Measurements from ENCODE around the gene KRT84. TPM values are rescaled to one million over a fixed set of nuclear protein-coding genes. Genes with fewer than 3 reads are reported as not detected.

Gene KRT84
- total RNA-seq, 2 experiments from 2014 or later, result not detected

GRCh38 chr12:52399756-52400155, 14.3 kb upstream of the KRT84 start:
- ChIA-PET POLR2A (no interaction called here), CTCF (ENCODE audit: unreplicated experiment) (no interaction called here)
- H3K9me3 ChIP-seq (ENCODE audit: low read length), result no peaks in the 10 kb centered on the region
- H3K36me3 ChIP-seq (ENCODE audit: insufficient read depth, low read length), result no peaks in the 10 kb centered on the region
- no peaks in the 10 kb centered on the region for H3K9me2 ChIP-seq (ENCODE audit: insufficient read depth, low read length)
- no peak for TF ChIP-seq CTCF (conservative IDR thresholded peaks at IDR 0.05; ENCODE audit: low read length)
- no peak for TF ChIP-seq EZH2phosphoT487 (IDR thresholded peaks at IDR 0.05; ENCODE audit: borderline replicate concordance, low read depth, low read length)
- BruUV-seq (replicated peaks), result no TSS peak
- no peak for DNase-seq (ENCODE audit: low spot score)
- no peaks in the 10 kb centered on the region for H3K4me1 ChIP-seq (ENCODE audit: insufficient read depth, low read length, poor library complexity, severe bottlenecking)
- no peak overlapping the region for H2AFZ ChIP-seq (ENCODE audit: low read length)
- H4K20me1 ChIP-seq (ENCODE audit: insufficient read depth, low read length), result no peaks in the 10 kb centered on the region
- no peaks in the 10 kb centered on the region for H3K79me2 ChIP-seq (ENCODE audit: insufficient read depth, low read depth, low read length)
- H3K27ac ChIP-seq (ENCODE audit: low read depth, low read length, poor library complexity, severe bottlenecking), result no peak overlapping the region
- intact Hi-C loops (cut with micrococcal nuclease; ENCODE audit: unreplicated experiment), result no loop called here
- no peak overlapping the region for H3K4me2 ChIP-seq (ENCODE audit: low read length)
- H3K4me3 ChIP-seq (ENCODE audit: low read depth, low read length, poor library complexity, severe bottlenecking), result no peak overlapping the region

- Histone ChIP-seq H4K20me1 (ENCODE audit: insufficient read depth, low read length) (no peaks in the 10 kb centered on the region), H3K79me2 (ENCODE audit: insufficient read depth, low read depth, low read length) (no peaks in the 10 kb centered on the region), H3K36me3 (ENCODE audit: insufficient read depth, low read length) (no peaks in the 10 kb centered on the region), H2AFZ (ENCODE audit: low read length) (no peak overlapping the region), H3K4me3 (ENCODE audit: low read depth, low read length, poor library complexity, severe bottlenecking) (no peak overlapping the region), H3K9me3 (ENCODE audit: low read length) (no peaks in the 10 kb centered on the region), H3K4me2 (ENCODE audit: low read length) (no peak overlapping the region), H3K9me2 (ENCODE audit: insufficient read depth, low read length) (no peaks in the 10 kb centered on the region), H3K4me1 (ENCODE audit: insufficient read depth, low read length, poor library complexity, severe bottlenecking) (no peaks in the 10 kb centered on the region), H3K27ac (ENCODE audit: low read depth, low read length, poor library complexity, severe bottlenecking) (no peak overlapping the region)
- intact Hi-C loops (cut with micrococcal nuclease; ENCODE audit: unreplicated experiment), result no loop called here
- TF ChIP-seq EZH2phosphoT487 (IDR thresholded peaks at IDR 0.05; ENCODE audit: borderline replicate concordance, low read depth, low read length) (no peak), CTCF (conservative IDR thresholded peaks at IDR 0.05; ENCODE audit: low read length) (no peak)
- ChIA-PET CTCF (ENCODE audit: unreplicated experiment) (no interaction called here), POLR2A (interaction anchor here (0.7 kb wide), 1 partner anchor 204 kb away, joined by 4 read pairs; no protein-coding TSS in a partner anchor)
- no TSS peak for BruUV-seq (replicated peaks)
- no peak for DNase-seq (ENCODE audit: low spot score)
These were observed 12.7 kb upstream of the KRT84 start for GRCh38 chr12:52398176-52398575.

- no TSS peak for BruUV-seq (replicated peaks)
- no peak for TF ChIP-seq CTCF (conservative IDR thresholded peaks at IDR 0.05; ENCODE audit: low read length)
- no peak for TF ChIP-seq EZH2phosphoT487 (IDR thresholded peaks at IDR 0.05; ENCODE audit: borderline replicate concordance, low read depth, low read length)
- no peaks in the 10 kb centered on the region for H3K79me2 ChIP-seq (ENCODE audit: insufficient read depth, low read depth, low read length)
- ChIA-PET CTCF (ENCODE audit: unreplicated experiment) (no interaction called here), POLR2A (no interaction called here)
- intact Hi-C loops (cut with micrococcal nuclease; ENCODE audit: unreplicated experiment), result no loop called here
- H2AFZ ChIP-seq (ENCODE audit: low read length), result no peak overlapping the region
- no peaks in the 10 kb centered on the region for H3K9me3 ChIP-seq (ENCODE audit: low read length)
- no peak overlapping the region for H3K27ac ChIP-seq (ENCODE audit: low read depth, low read length, poor library complexity, severe bottlenecking)
- DNase-seq (ENCODE audit: low spot score), result no peak
- no peak overlapping the region for H3K4me2 ChIP-seq (ENCODE audit: low read length)
- no peaks in the 10 kb centered on the region for H3K4me1 ChIP-seq (ENCODE audit: insufficient read depth, low read length, poor library complexity, severe bottlenecking)
- no peak overlapping the region for H3K4me3 ChIP-seq (ENCODE audit: low read depth, low read length, poor library complexity, severe bottlenecking)
- H3K36me3 ChIP-seq (ENCODE audit: insufficient read depth, low read length), result no peaks in the 10 kb centered on the region
- H3K9me2 ChIP-seq (ENCODE audit: insufficient read depth, low read length), result no peaks in the 10 kb centered on the region
- no peaks in the 10 kb centered on the region for H4K20me1 ChIP-seq (ENCODE audit: insufficient read depth, low read length)
These were observed 11.2 kb upstream of the KRT84 start for GRCh38 chr12:52396656-52397055.
